Occipital lobe (tissue), 2 donors: ENCODE results near the gene SNX24. TPM values are rescaled to one million over a fixed set of nuclear protein-coding genes. Genes with fewer than 3 reads are reported as not detected.
"Not testable (repeated sequence)": the region's sequence is repeated elsewhere in the genome, so short reads cannot be mapped to it uniquely, and the experiment has no call there.

Experiments used
- DNase-seq: peaks from one replicate; lab custom pipeline; 2025; lab: John Stamatoyannopoulos, UW
- total RNA-seq: library from RNA; depleted of rRNA; stranded (reverse); fragments of >200 nt; gene quantifications from one replicate; pipeline ENCODE4 v1.2.3, GENCODE V29; 2014

SNX24 gene
- total RNA-seq, 1 donor from 2014 or later: 9.0 TPM

GRCh38 chr5:122870219-122870856 is 24.9 kb downstream of the SNX24 start:
- no peak for DNase-seq

- DNase-seq: no peak
Observed at GRCh38 chr5:122871661-122872060, 26.2 kb downstream of the SNX24 start.

GRCh38 chr5:122874179-122874875 is 28.9 kb downstream of the SNX24 start:
- no peak for DNase-seq

GRCh38 chr5:122877518-122877917 is 32.1 kb downstream of the SNX24 start:
- no peak for DNase-seq

- no peak for DNase-seq
Observed at GRCh38 chr5:122879076-122879475, 33.7 kb downstream of the SNX24 start.

GRCh38 chr5:122880170-122880689 is 34.8 kb downstream of the SNX24 start:
- no peak for DNase-seq

- DNase-seq: no peak
Observed at GRCh38 chr5:122880749-122881148, 35.3 kb downstream of the SNX24 start.

GRCh38 chr5:122882831-122883230 is 37.4 kb downstream of the SNX24 start:
- no peak for DNase-seq

- no peak for DNase-seq
Observed at GRCh38 chr5:122885045-122885517, 39.7 kb downstream of the SNX24 start.

- no peak for DNase-seq
Observed at GRCh38 chr5:122885891-122886290, 40.5 kb downstream of the SNX24 start.

- DNase-seq: no peak
Observed at GRCh38 chr5:122895141-122895540, 49.7 kb downstream of the SNX24 start.

- DNase-seq: no peak
Observed at GRCh38 chr5:122896598-122897282, 51.3 kb downstream of the SNX24 start.

GRCh38 chr5:122897283-122897602 is 51.8 kb downstream of the SNX24 start:
- DNase-seq: no peak

- DNase-seq: no peak
Observed at GRCh38 chr5:122901346-122901745, 55.9 kb downstream of the SNX24 start.

GRCh38 chr5:122902263-122902662 is 56.9 kb downstream of the SNX24 start:
- DNase-seq: no peak

GRCh38 chr5:122906768-122907167 is 61.4 kb downstream of the SNX24 start:
- no peak for DNase-seq

GRCh38 chr5:122907276-122907675 is 61.9 kb downstream of the SNX24 start:
- DNase-seq: no peak

GRCh38 chr5:122908108-122908507 is 62.7 kb downstream of the SNX24 start:
- DNase-seq: no peak

- DNase-seq: no peak
Observed at GRCh38 chr5:122908662-122909061, 63.2 kb downstream of the SNX24 start.

- DNase-seq: no peak
Observed at GRCh38 chr5:122909470-122910100, 64.2 kb downstream of the SNX24 start.

- DNase-seq: not testable (repeated sequence)
Observed at GRCh38 chr5:122913436-122913835, 68.0 kb downstream of the SNX24 start.
